H1 (cell line): ENCODE results near the gene ATP6V0D1. TPM values are rescaled to one million over a fixed set of nuclear protein-coding genes. Genes with fewer than 3 reads are reported as not detected.

Source experiments
- CTCF ChIA-PET: fragments of 300-600 bp; sonication (Branson Sonifier 250); formaldehyde crosslinking; loops from one replicate; lab custom pipeline; 2021; ENCODE audit not compliant: partially characterized antibody; lab: Charles Lee
- POLR2A ChIA-PET: fragments of 300-600 bp; sonication (Branson Sonifier 250); formaldehyde crosslinking; loops from one replicate; lab custom pipeline; 2021; ENCODE audit warnings: inconsistent platforms; ENCODE audit not compliant: partially characterized antibody; lab: Charles Lee
- DNase-seq, 2 experiments: peaks; one replicate each; pipeline versions ENCODE4 v3.0.0 to v3.0.0-alpha.2; 2010 to 2022; ENCODE audit warnings: low spot score in 2 of 2, low read depth in 1 of 2, mixed read lengths in 1 of 2
- FAIRE-seq: peaks from 2 replicates; lab custom pipeline; 2011; peaks lifted over from hg19 to GRCh38; lab: Jason Lieb, UNC
- H2AFZ ChIP-seq: 2 replicates; pipeline ENCODE4 v1.8.1; 2012; ENCODE audit warnings: low read length, inconsistent platforms
- H2AK5ac ChIP-seq: 2 replicates; pipeline ENCODE4 v1.6.1; 2013; ENCODE audit warnings: low read depth, low read length
- H2BK120ac ChIP-seq: replicated peaks from 2 replicates; pipeline ENCODE3; 2013; ENCODE audit warnings: low read depth, low read length, inconsistent platforms
- H2BK12ac ChIP-seq: 2 replicates; pipeline ENCODE4 v1.6.1; 2013; ENCODE audit warnings: low read depth, low read length
- H2BK15ac ChIP-seq: 2 replicates; pipeline ENCODE4 v1.6.1; 2013; ENCODE audit warnings: low read length
- H2BK20ac ChIP-seq: 2 replicates; pipeline ENCODE4 v1.6.1; 2013; ENCODE audit warnings: low read length
- H2BK5ac ChIP-seq: 2 replicates; pipeline ENCODE4 v1.6.1; 2013; ENCODE audit warnings: low read depth, low read length
- H3K14ac ChIP-seq: 2 replicates; pipeline ENCODE4 v1.6.1; 2013; ENCODE audit warnings: inconsistent platforms; ENCODE audit not compliant: insufficient read length
- H3K18ac ChIP-seq: 2 replicates; pipeline ENCODE4 v1.6.1; 2013; ENCODE audit warnings: low read length; ENCODE audit errors: extremely low read depth
- H3K23ac ChIP-seq: 2 replicates; pipeline ENCODE4 v1.6.1; 2013; ENCODE audit warnings: inconsistent platforms; ENCODE audit not compliant: insufficient read length
- H3K23me2 ChIP-seq: 2 replicates; pipeline ENCODE4 v1.6.1; 2013; ENCODE audit warnings: low read depth, low read length
- H3K27ac ChIP-seq: 2 replicates; pipeline ENCODE4 v1.6.1; 2011; ENCODE audit warnings: low read depth, low read length, inconsistent platforms
- H3K27me3 ChIP-seq, 4 experiments: replicated peaks in 1 of 4; 1 replicate in 1 of 4; 2 replicates in 3 of 4; pipeline versions ENCODE4 v1.6.1 to v1.8.1; 2011 to 2013; ENCODE audit warnings: low read length in 3 of 4, mild to moderate bottlenecking in 3 of 4, inconsistent platforms in 2 of 4, mixed read lengths in 2 of 4, moderate library complexity in 1 of 4; ENCODE audit not compliant: control insufficient read depth in 3 of 4, insufficient read depth in 3 of 4; ENCODE audit errors: extremely low read depth in 1 of 4
- H3K36me3 ChIP-seq, 4 experiments: 2 replicates each; pipeline versions ENCODE4 v1.6.1 to v1.8.1; 2011 to 2013; ENCODE audit warnings: mild to moderate bottlenecking in 4 of 4, low read length in 3 of 4, moderate library complexity in 2 of 4, control low read depth in 1 of 4, inconsistent platforms in 1 of 4; ENCODE audit not compliant: insufficient read depth in 4 of 4, control insufficient read depth in 2 of 4
- H3K4ac ChIP-seq: replicated peaks from 2 replicates; pipeline ENCODE3; 2013; ENCODE audit warnings: low read length, low read depth, mixed read lengths, inconsistent platforms; ENCODE audit not compliant: insufficient read length
- H3K4me1 ChIP-seq, 4 experiments: replicated peaks in 1 of 4; 1 replicate in 1 of 4; 2 replicates in 3 of 4; pipeline versions ENCODE4 v1.6.1 to v1.8.1; 2011 to 2013; ENCODE audit warnings: low read length in 3 of 4, inconsistent platforms in 2 of 4, mixed read lengths in 1 of 4; ENCODE audit not compliant: insufficient read depth in 4 of 4, control insufficient read depth in 3 of 4
- H3K4me2 ChIP-seq, 2 experiments: 2 replicates each; pipeline versions ENCODE4 v1.6.1 to v1.8.1; 2011 to 2013; ENCODE audit warnings: low read depth in 2 of 2, low read length in 2 of 2, control low read depth in 1 of 2, inconsistent platforms in 1 of 2, mild to moderate bottlenecking in 1 of 2; ENCODE audit not compliant: insufficient read depth in 1 of 2
- H3K4me3 ChIP-seq, 4 experiments: fragments of 200-600, 300-600 bp in 1 of 4; sonication (generic), shearing (Covaris generic), sonication (Bioruptor Twin) in 1 of 4; 2 replicates each; pipeline versions ENCODE4 v1.5.1 to v1.8.1; 2011 to 2016; ENCODE audit warnings: low read length in 4 of 4, low read depth in 3 of 4, control low read depth in 2 of 4, inconsistent platforms in 2 of 4, mild to moderate bottlenecking in 2 of 4, mixed read lengths in 1 of 4, moderate library complexity in 1 of 4; ENCODE audit not compliant: insufficient read depth in 2 of 4; ENCODE audit errors: extremely low read depth in 1 of 4
- H3K56ac ChIP-seq: replicated peaks from 2 replicates; pipeline ENCODE3; 2013; ENCODE audit warnings: low read depth, mild to moderate bottlenecking, mixed read lengths, low read length, inconsistent platforms; ENCODE audit not compliant: insufficient read length
- H3K79me1 ChIP-seq: 2 replicates; pipeline ENCODE4 v1.6.1; 2013; ENCODE audit warnings: low read depth, low read length, control low read depth
- H3K79me2 ChIP-seq, 2 experiments: 2 replicates each; pipeline versions ENCODE4 v1.6.1 to v1.8.1; 2012 to 2013; ENCODE audit warnings: low read length in 2 of 2, mild to moderate bottlenecking in 2 of 2, inconsistent platforms in 1 of 2; ENCODE audit not compliant: insufficient read depth in 2 of 2, control insufficient read depth in 1 of 2
- H3K9ac ChIP-seq, 4 experiments: replicated peaks in 1 of 4; 1 replicate in 1 of 4; 2 replicates in 3 of 4; pipeline versions ENCODE4 v1.6.1 to v1.8.1; 2011 to 2013; ENCODE audit warnings: low read depth in 3 of 4, low read length in 3 of 4, control low read depth in 2 of 4, mild to moderate bottlenecking in 2 of 4, moderate library complexity in 2 of 4, inconsistent platforms in 1 of 4; ENCODE audit errors: extremely low read depth in 1 of 4
- H3K9me3 ChIP-seq, 2 experiments: 2 replicates each; pipeline versions ENCODE4 v1.6.1 to v1.8.1; 2012 to 2013; ENCODE audit warnings: mild to moderate bottlenecking in 2 of 2, moderate library complexity in 2 of 2, control low read depth in 1 of 2, inconsistent platforms in 1 of 2, low read depth in 1 of 2, low read length in 1 of 2, mixed read lengths in 1 of 2; ENCODE audit not compliant: insufficient read depth in 2 of 2
- H4K20me1 ChIP-seq, 2 experiments: replicated peaks in 1 of 2; 2 replicates each; pipeline versions ENCODE3 to v1.8.1; 2011 to 2013; ENCODE audit warnings: inconsistent platforms in 2 of 2, low read length in 2 of 2, mild to moderate bottlenecking in 1 of 2; ENCODE audit not compliant: insufficient read depth in 2 of 2, control insufficient read depth in 1 of 2
- H4K5ac ChIP-seq: 2 replicates; pipeline ENCODE4 v1.6.1; 2013; ENCODE audit warnings: low read length, low read depth, mixed read lengths, inconsistent platforms; ENCODE audit not compliant: insufficient read length
- H4K8ac ChIP-seq: 2 replicates; pipeline ENCODE4 v1.8.0; 2013; ENCODE audit warnings: mild to moderate bottlenecking, moderate library complexity, low read length, inconsistent platforms; ENCODE audit not compliant: insufficient read depth; ENCODE audit errors: extremely low read depth
- H4K91ac ChIP-seq: replicated peaks from 2 replicates; pipeline ENCODE3; 2013; ENCODE audit warnings: low read length, mixed read lengths, inconsistent platforms; ENCODE audit not compliant: insufficient read length
- CTCF ChIP-seq, 3 experiments: IDR thresholded peaks; 1 replicate in 2 of 3; 2 replicates in 1 of 3; pipeline versions ENCODE4 v1.5.1 to v1.6.1; 2011; ENCODE audit warnings: low read length in 3 of 3, mild to moderate bottlenecking in 3 of 3, inconsistent platforms in 2 of 3, low read depth in 1 of 3, moderate library complexity in 1 of 3; ENCODE audit not compliant: insufficient read depth in 1 of 3; ENCODE audit errors: control extremely low read depth in 1 of 3
- KDM4A ChIP-seq: IDR thresholded peaks from one replicate; pipeline ENCODE4 v1.7.1; 2012; ENCODE audit warnings: low read depth, mild to moderate bottlenecking, moderate library complexity, low read length, inconsistent platforms; ENCODE audit not compliant: severe bottlenecking
- PHF8 ChIP-seq: fragments of 200-600 bp; sonication (generic); conservative IDR thresholded peaks from 2 replicates; pipeline ENCODE4 v1.7.1; 2012; ENCODE audit warnings: low read depth, mild to moderate bottlenecking, inconsistent platforms, low read length, moderate library complexity
- POLR2A ChIP-seq, 2 experiments: IDR thresholded peaks; 1 replicate in 1 of 2; 2 replicates in 1 of 2; pipeline ENCODE4 v1.6.1; 2011; ENCODE audit warnings: low read depth in 2 of 2, low read length in 2 of 2, mild to moderate bottlenecking in 2 of 2; ENCODE audit errors: control extremely low read depth in 1 of 2
- SIX5 ChIP-seq: IDR thresholded peaks from 2 replicates; pipeline ENCODE4 v1.6.1; 2011; ENCODE audit warnings: mild to moderate bottlenecking, low read depth, low read length
- SUZ12 ChIP-seq: fragments of 200-600 bp; sonication (generic); IDR thresholded peaks from 2 replicates; pipeline ENCODE4 v1.6.1; 2012; ENCODE audit warnings: mild to moderate bottlenecking, inconsistent platforms, low read length, moderate library complexity, mixed read lengths
- TAF1 ChIP-seq: IDR thresholded peaks from 2 replicates; pipeline ENCODE4 v1.6.1; 2011; ENCODE audit warnings: mild to moderate bottlenecking, low read depth, low read length
- WGBS, 2 experiments: shearing (Covaris generic) in 1 of 2; methylation state at CpG; one replicate each; pipeline versions ENCODE4 v1.1.6 to v1.1.7; 2013 to 2015; ENCODE audit warnings: low lambda C conversion rate in 2 of 2, mixed read lengths in 2 of 2, inconsistent platforms in 1 of 2, low coverage in 1 of 2, missing lambda C conversion rate in 1 of 2; ENCODE audit not compliant: insufficient replicate concordance in 2 of 2, insufficient coverage in 1 of 2, insufficient read length in 1 of 2; ENCODE audit errors: extremely low coverage in 1 of 2, missing lambda C conversion rate in 1 of 2; 5-methylcytosine and 5-hydroxymethylcytosine counted together
- polyA plus RNA-seq, 7 experiments: library from polyadenylated mRNA; depleted of rRNA in 3 of 7; stranded (reverse) in 5 of 7; unstranded in 2 of 7; fragments of >200 nt in 5 of 7; fragments of 200-250 nt in 2 of 7; gene quantifications; 1 replicate in 5 of 7; 2 replicates in 1 of 7; 4 replicates in 1 of 7; pipeline versions ENCODE4 v1.2.1 to v1.2.3, GENCODE V29; 2011 to 2013; ENCODE audit warnings: missing spikeins in 2 of 7, mixed read lengths in 2 of 7
- total RNA-seq: library from RNA; stranded (reverse); fragmentation: NEBNext Ultra II Directional; extraction: Animal tissue kit (Norgen Biotek cat#: 25700); gene quantifications from 2 replicates; pipeline ENCODE4 v1.2.1, GENCODE V29; 2021

The ATP6V0D1 gene
- total and polyA plus RNA-seq, 2 of the 8 experiments (the other 6 are each of a cell fraction or from before 2014, with no cell fraction given): 47.3 to 134 TPM

- peak in 1 of 2 experiments; percentile 78 for DNase-seq
- Histone ChIP-seq H3K14ac (no peak within 1 kb of the TSS), H2AK5ac (no peak within 1 kb of the TSS; the same call in none of the 2 replicates), H4K8ac (peak within 1 kb of the TSS; percentile 88), H3K27me3 (peaks cover 0 to 19% (median 15%) of the 10 kb centered on the region in 4 experiments; a peak in 6 of 7 replicates), H4K20me1 (peaks cover 0 to 6% of the 10 kb centered on the region in 2 experiments), H4K5ac (peak within 1 kb of the TSS; percentile 57), H2BK12ac (peak within 1 kb of the TSS; percentile 55; the same call in 1 of the 2 replicates), H3K4me1 (peaks cover 0 to 37% (median 30%) of the 10 kb centered on the region in 4 experiments; a peak in 6 of 7 replicates), H3K79me2 (no peaks in the 10 kb centered on the region; a peak in 1 of 4 replicates), H3K79me1 (peaks cover 10% of the 10 kb centered on the region; the same call in 1 of the 2 replicates), H3K27ac (peak within 1 kb of the TSS; percentile 39; the same call in 1 of the 2 replicates), H3K18ac (peak within 1 kb of the TSS; percentile 99), H2AFZ (no peak within 1 kb of the TSS), H4K91ac (peak within 1 kb of the TSS; percentile 89), H3K36me3 (peaks cover 0 to 4% (median 1%) of the 10 kb centered on the region in 4 experiments; a peak in 2 of 8 replicates), H3K4ac (peak within 1 kb of the TSS; percentile 91), H2BK20ac (no peak within 1 kb of the TSS), H3K4me3 (peak within 1 kb of the TSS; percentile 71 to 86 (median 82)), H3K23me2 (peaks cover 17% of the 10 kb centered on the region; the same call in 1 of the 2 replicates), H3K56ac (peak within 1 kb of the TSS; percentile 3), H3K4me2 (peak within 1 kb of the TSS; percentile 87 to 93), H2BK120ac (no peak within 1 kb of the TSS), H3K9me3 (no peaks in the 10 kb centered on the region), H2BK15ac (peak within 1 kb of the TSS; percentile 81; the same call in 1 of the 2 replicates), H3K9ac (peak within 1 kb of the TSS; percentile 37 to 76 (median 71)), H3K23ac (no peak within 1 kb of the TSS), H2BK5ac (peak within 1 kb of the TSS; percentile 85; the same call in 1 of the 2 replicates)
- ChIA-PET CTCF (interaction anchor here (0.8 to 28.4 kb wide), 7 partner anchors 9 to 104 kb away, joined by 3 to 683 read pairs (median 6); no protein-coding TSS in a partner anchor), POLR2A (interaction anchor here (0.6 to 7.3 kb wide), 10 partner anchors 10 to 106 kb away, joined by 3 to 67 read pairs (median 4); partner anchors contain the start of gene TPPP3)
- TF ChIP-seq PHF8 (0 out of 2 replicates have a peak, but pooled peaks have one; percentile 34), KDM4A (peak; percentile 93), POLR2A (IDR thresholded peaks at IDR 0.05; ENCODE audit: control extremely low read depth in 1 of 2, low read depth in 2 of 2, low read length in 2 of 2) (peak in 1 of 2 experiments; percentile 58; a peak in 2 of 3 replicates), TAF1 (peak; percentile 50; the same call in 1 of the 2 replicates), SUZ12 (no peak), SIX5 (no peak), CTCF (IDR thresholded peaks at IDR 0.05; ENCODE audit: control extremely low read depth in 1 of 3, insufficient read depth in 1 of 3, low read depth in 1 of 3, low read length in 3 of 3) (peak in 1 of 3 experiments; percentile 1; a peak in 1 of 4 replicates)
- FAIRE-seq: no peak
- WGBS, 2 experiments: 3% methylated on average over 45 of the region's 87 CpGs; no CpG with 5 or more reads in 1 of the 2 experiments
Observed at GRCh38 chr16:67430977-67431774, 49.8 kb downstream of the ATP6V0D1 start, which contains the start of gene HSD11B2. HSD11B2 (plus strand) TSS chr16:67431121; CDS start chr16:67431249, 128 bp downstream.
